Measurements from ENCODE around the gene NRXN2. TPM values are rescaled to one million over a fixed set of nuclear protein-coding genes. Genes with fewer than 3 reads are reported as not detected.

Gene NRXN2
- total and polyA plus RNA-seq, 2 donors (not counting 3 experiments of a cell fraction or from before 2014, with no cell fraction given) = not detected

GRCh38 chr11:64743591-64744543, 20.9 kb upstream of the NRXN2 start, which contains the start of gene RASGRP2:
RASGRP2 (minus strand) TSS chr11:64744142; CDS start chr11:64742866, 1,276 bp downstream.
- H3K4me1 ChIP-seq (ENCODE audit: control insufficient read depth, extremely low read depth, insufficient read depth, low read length) = peaks cover 13% of the 10 kb centered on the region
- no TSS peak for BruUV-seq (replicated peaks)

More at GRCh38 chr11:64743591-64744543, 20.9 kb upstream of the NRXN2 start, which contains the start of gene RASGRP2:
- TF ChIP-seq POLR2AphosphoS5 (IDR thresholded peaks at IDR 0.05; ENCODE audit: insufficient read depth, low read depth, low read length) = no peak
- no peak for TF ChIP-seq FOS (IDR thresholded peaks at IDR 0.05; ENCODE audit: borderline replicate concordance, insufficient read depth, low read length)
- peak; percentile 94 for TF ChIP-seq EZH2 (IDR thresholded peaks at IDR 0.05; ENCODE audit: borderline replicate concordance, low read depth, low read length, severe bottlenecking)
- TF ChIP-seq, protein P1, sequence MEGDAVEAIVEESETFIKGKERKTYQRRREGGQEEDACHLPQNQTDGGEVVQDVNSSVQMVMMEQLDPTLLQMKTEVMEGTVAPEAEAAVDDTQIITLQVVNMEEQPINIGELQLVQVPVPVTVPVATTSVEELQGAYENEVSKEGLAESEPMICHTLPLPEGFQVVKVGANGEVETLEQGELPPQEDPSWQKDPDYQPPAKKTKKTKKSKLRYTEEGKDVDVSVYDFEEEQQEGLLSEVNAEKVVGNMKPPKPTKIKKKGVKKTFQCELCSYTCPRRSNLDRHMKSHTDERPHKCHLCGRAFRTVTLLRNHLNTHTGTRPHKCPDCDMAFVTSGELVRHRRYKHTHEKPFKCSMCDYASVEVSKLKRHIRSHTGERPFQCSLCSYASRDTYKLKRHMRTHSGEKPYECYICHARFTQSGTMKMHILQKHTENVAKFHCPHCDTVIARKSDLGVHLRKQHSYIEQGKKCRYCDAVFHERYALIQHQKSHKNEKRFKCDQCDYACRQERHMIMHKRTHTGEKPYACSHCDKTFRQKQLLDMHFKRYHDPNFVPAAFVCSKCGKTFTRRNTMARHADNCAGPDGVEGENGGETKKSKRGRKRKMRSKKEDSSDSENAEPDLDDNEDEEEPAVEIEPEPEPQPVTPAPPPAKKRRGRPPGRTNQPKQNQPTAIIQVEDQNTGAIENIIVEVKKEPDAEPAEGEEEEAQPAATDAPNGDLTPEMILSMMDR (IDR thresholded peaks at IDR 0.05; ENCODE audit: extremely low read depth in 1 of 2, insufficient read depth in 1 of 2, low read depth in 1 of 2, low read length in 2 of 2) = peak; percentile 70 to 71
- no peak for TF ChIP-seq POLR2A (IDR thresholded peaks at IDR 0.05; ENCODE audit: low read depth, low read length)
- TF ChIP-seq MAX (IDR thresholded peaks at IDR 0.05; ENCODE audit: insufficient read depth, insufficient read length) = no peak
- H3K9me3 ChIP-seq (replicated peaks; ENCODE audit: control insufficient read depth, insufficient read depth, low read length) = no peaks in the 10 kb centered on the region
- H3K9ac ChIP-seq (replicated peaks; ENCODE audit: extremely low read depth, insufficient read depth, low read length) = no peak within 1 kb of the TSS
- H3K4me2 ChIP-seq (ENCODE audit: insufficient read depth, low read length) = peak within 1 kb of the TSS; percentile 84
- intact Hi-C loops (cut with micrococcal nuclease) (no loop called here), dilution Hi-C loops (cut with MboI; ENCODE audit: extremely low pct_ligation_motif_present, low sequenced_read_pairs) (no loop called here)
- no peaks in the 10 kb centered on the region for H3K36me3 ChIP-seq (ENCODE audit: control insufficient read depth in 2 of 2, extremely low read depth in 1 of 2, insufficient read depth in 2 of 2, low read length in 2 of 2)
- peak within 1 kb of the TSS in 2 of 3 experiments; percentile 32 to 49 for H3K4me3 ChIP-seq (replicated peaks in 1 of 3; ENCODE audit: insufficient read depth in 1 of 3, low read depth in 1 of 3, low read length in 3 of 3)
- H4K20me1 ChIP-seq (replicated peaks; ENCODE audit: control insufficient read depth, extremely low read depth, insufficient read depth, low read length) = no peaks in the 10 kb centered on the region
- H3K27ac ChIP-seq (ENCODE audit: insufficient read depth, low read depth, low read length) = no peak within 1 kb of the TSS
- H3K9me1 ChIP-seq (replicated peaks; ENCODE audit: control insufficient read depth, extremely low read depth, insufficient read depth, low read length) = no peaks in the 10 kb centered on the region
- peaks cover 27 to 32% of the 10 kb centered on the region in 2 experiments for H3K27me3 ChIP-seq (ENCODE audit: control insufficient read depth in 2 of 2, insufficient read depth in 2 of 2, low read length in 2 of 2)
- DNase-seq (ENCODE audit: low read depth, low spot score) (peak; percentile 30), FAIRE-seq (no peak)
- no peaks in the 10 kb centered on the region for H3K79me2 ChIP-seq (ENCODE audit: control insufficient read depth, insufficient read depth, low read length)
- CTCF ChIA-PET = interaction anchor here (0.8 to 1.9 kb wide), 4 partner anchors 17 to 55 kb away, joined by 3 to 14 read pairs (median 9); partner anchors contain the start of gene NRXN2
- POLR2A ChIA-PET = no interaction called here
- H2AFZ ChIP-seq (ENCODE audit: low read depth, low read length) = peak within 1 kb of the TSS; percentile 85

All from endothelial cell of umbilical vein (primary cell).